SU-DHL-6 (cell line): ENCODE results near the gene ANK3.

ENCODE experiments used
- H2AFZ ChIP-seq: fragments of 200-600 bp; sonication (generic); 2 replicates; pipeline ENCODE4 v1.6.1; 2014; ENCODE audit warnings: low read depth, mild to moderate bottlenecking, moderate library complexity, mixed read lengths, antibody characterized with exemption, low read length; ENCODE audit not compliant: severe bottlenecking
- H3F3A ChIP-seq: fragments of 200-600 bp; shearing (Covaris generic); 2 replicates; pipeline ENCODE4 v1.6.0; 2016; ENCODE audit warnings: antibody characterized with exemption, mild to moderate bottlenecking; ENCODE audit not compliant: insufficient read depth
- H3K27ac ChIP-seq: fragments of 200-600 bp; sonication (generic); 2 replicates; pipeline ENCODE4 v1.5.1; 2016; ENCODE audit warnings: low read depth, mild to moderate bottlenecking, low read length, moderate library complexity, mixed read lengths
- H3K27me3 ChIP-seq: fragments of 200-600 bp; sonication (generic), shearing (Covaris generic); 2 replicates; pipeline ENCODE4 v1.6.0; 2014; ENCODE audit warnings: mild to moderate bottlenecking, low read length
- H3K36me3 ChIP-seq: fragments of 200-600 bp; sonication (generic); 2 replicates; pipeline ENCODE4 v1.6.1; 2014; ENCODE audit warnings: mild to moderate bottlenecking, low read length, mixed read lengths
- H3K4me2 ChIP-seq: fragments of 300-600, 200-600 bp; shearing (Covaris generic), sonication (generic); 2 replicates; pipeline ENCODE4 v1.6.0; 2014; ENCODE audit warnings: low read length, low read depth, mild to moderate bottlenecking; ENCODE audit not compliant: poor library complexity, severe bottlenecking
- H3K4me3 ChIP-seq: fragments of 200-600 bp; sonication (generic); 2 replicates; pipeline ENCODE4 v1.5.1; 2014; ENCODE audit warnings: antibody characterized with exemption, low read length, mild to moderate bottlenecking, mixed read lengths; ENCODE audit not compliant: insufficient read depth, poor library complexity, severe bottlenecking
- H3K79me2 ChIP-seq: fragments of 200-600 bp; sonication (generic); 2 replicates; pipeline ENCODE4 v1.6.1; 2014; ENCODE audit warnings: mild to moderate bottlenecking, low read length, moderate library complexity; ENCODE audit not compliant: insufficient read depth
- H3K9ac ChIP-seq: fragments of 200-600 bp; sonication (generic); 2 replicates; pipeline ENCODE4 v1.7.0; 2014; ENCODE audit warnings: mild to moderate bottlenecking, low read length
- H3K9me2 ChIP-seq: fragments of 200-600 bp; sonication (generic); replicated peaks from 2 replicates; pipeline ENCODE4 v1.6.1; 2014; ENCODE audit warnings: low read length; ENCODE audit not compliant: insufficient read depth
- H3K9me3 ChIP-seq: fragments of 200-600 bp; sonication (generic); 2 replicates; pipeline ENCODE4 v1.6.1; 2014; ENCODE audit warnings: low read length, mixed read lengths; ENCODE audit not compliant: insufficient read depth
- H4K20me1 ChIP-seq: fragments of 200-600 bp; sonication (generic); 2 replicates; pipeline ENCODE4 v1.6.1; 2014; ENCODE audit warnings: low read depth, mild to moderate bottlenecking, antibody characterized with exemption, low read length, moderate library complexity, mixed read lengths
- EZH2phosphoT487 ChIP-seq: fragments of 200-600 bp; sonication (generic), shearing (Covaris generic); conservative IDR thresholded peaks from 2 replicates; pipeline ENCODE4 v1.6.1; 2018; ENCODE audit warnings: mild to moderate bottlenecking, antibody characterized with exemption, low read length, moderate library complexity, mixed read lengths
- TF ChIP-seq, protein P1 (sequence below): fragments of 200-600 bp; sonication (generic); IDR thresholded peaks from one replicate; pipeline ENCODE4 v1.5.1; 2017; ENCODE audit warnings: antibody characterized with exemption, mild to moderate bottlenecking, low read length, moderate library complexity; ENCODE audit not compliant: insufficient read depth, poor library complexity, severe bottlenecking

Gene ANK3

DNA sequence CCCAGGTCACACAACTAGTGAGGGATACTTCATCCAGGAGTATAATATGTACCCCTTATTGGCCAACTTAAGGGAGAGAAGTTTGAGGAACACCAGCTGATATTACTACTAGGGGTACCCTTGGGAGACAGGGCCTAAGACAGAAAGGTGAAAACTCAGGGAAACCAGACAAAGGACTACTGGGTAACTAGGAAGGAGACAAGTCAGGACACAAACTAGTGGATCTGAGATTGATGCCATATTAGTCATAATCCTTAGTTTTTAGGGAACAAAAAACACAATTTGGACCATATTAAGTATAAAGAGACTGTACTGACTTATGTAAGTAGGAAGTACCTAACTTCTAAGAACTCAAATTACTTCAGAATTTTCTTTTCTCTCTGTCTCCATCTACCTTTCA is 404.0 kb downstream of the ANK3 start:
- Histone ChIP-seq H3K36me3 (no peaks in the 10 kb centered on the region), H3K9me2 (no peaks in the 10 kb centered on the region), H3F3A (no peaks in the 10 kb centered on the region), H3K79me2 (no peaks in the 10 kb centered on the region), H3K9me3 (no peaks in the 10 kb centered on the region), H4K20me1 (no peaks in the 10 kb centered on the region), H3K27ac (no peak overlapping the region), H3K27me3 (no peaks in the 10 kb centered on the region), H3K4me2 (no peak overlapping the region), H2AFZ (no peak overlapping the region), H3K9ac (no peak overlapping the region), H3K4me3 (no peak overlapping the region)
- no peak for TF ChIP-seq EZH2phosphoT487
- TF ChIP-seq, protein P1, sequence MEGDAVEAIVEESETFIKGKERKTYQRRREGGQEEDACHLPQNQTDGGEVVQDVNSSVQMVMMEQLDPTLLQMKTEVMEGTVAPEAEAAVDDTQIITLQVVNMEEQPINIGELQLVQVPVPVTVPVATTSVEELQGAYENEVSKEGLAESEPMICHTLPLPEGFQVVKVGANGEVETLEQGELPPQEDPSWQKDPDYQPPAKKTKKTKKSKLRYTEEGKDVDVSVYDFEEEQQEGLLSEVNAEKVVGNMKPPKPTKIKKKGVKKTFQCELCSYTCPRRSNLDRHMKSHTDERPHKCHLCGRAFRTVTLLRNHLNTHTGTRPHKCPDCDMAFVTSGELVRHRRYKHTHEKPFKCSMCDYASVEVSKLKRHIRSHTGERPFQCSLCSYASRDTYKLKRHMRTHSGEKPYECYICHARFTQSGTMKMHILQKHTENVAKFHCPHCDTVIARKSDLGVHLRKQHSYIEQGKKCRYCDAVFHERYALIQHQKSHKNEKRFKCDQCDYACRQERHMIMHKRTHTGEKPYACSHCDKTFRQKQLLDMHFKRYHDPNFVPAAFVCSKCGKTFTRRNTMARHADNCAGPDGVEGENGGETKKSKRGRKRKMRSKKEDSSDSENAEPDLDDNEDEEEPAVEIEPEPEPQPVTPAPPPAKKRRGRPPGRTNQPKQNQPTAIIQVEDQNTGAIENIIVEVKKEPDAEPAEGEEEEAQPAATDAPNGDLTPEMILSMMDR = no peak

DNA sequence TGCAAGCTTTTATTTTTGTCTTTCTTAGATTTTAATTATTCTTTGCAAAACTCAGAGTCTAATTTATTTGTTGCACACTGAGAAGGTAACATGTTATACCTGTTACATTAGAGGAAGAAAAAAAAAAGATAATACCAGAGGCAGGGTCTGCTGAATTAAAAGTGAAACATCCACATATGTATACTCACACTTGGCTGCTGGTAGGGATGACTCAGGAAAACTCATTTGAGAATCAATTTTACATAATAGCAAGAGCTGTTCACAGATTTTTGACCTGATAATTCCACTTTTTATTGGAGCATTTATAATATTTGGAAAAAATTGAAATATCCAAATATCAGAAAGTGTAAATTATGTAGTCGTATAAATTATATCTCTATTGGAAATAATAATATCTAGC is 405.3 kb downstream of the ANK3 start:
- no peaks in the 10 kb centered on the region for H4K20me1 ChIP-seq
- H3K36me3 ChIP-seq = no peaks in the 10 kb centered on the region
- H3K9ac ChIP-seq = no peak overlapping the region
- no peak overlapping the region for H3K4me3 ChIP-seq
- no peaks in the 10 kb centered on the region for H3F3A ChIP-seq
- H3K4me2 ChIP-seq = no peak overlapping the region
- TF ChIP-seq, protein P1 = no peak
- no peak for TF ChIP-seq EZH2phosphoT487
- no peaks in the 10 kb centered on the region for H3K9me3 ChIP-seq
- H3K27me3 ChIP-seq = no peaks in the 10 kb centered on the region
- H2AFZ ChIP-seq = no peak overlapping the region
- no peaks in the 10 kb centered on the region for H3K79me2 ChIP-seq
- no peaks in the 10 kb centered on the region for H3K9me2 ChIP-seq
- H3K27ac ChIP-seq = no peak overlapping the region

DNA sequence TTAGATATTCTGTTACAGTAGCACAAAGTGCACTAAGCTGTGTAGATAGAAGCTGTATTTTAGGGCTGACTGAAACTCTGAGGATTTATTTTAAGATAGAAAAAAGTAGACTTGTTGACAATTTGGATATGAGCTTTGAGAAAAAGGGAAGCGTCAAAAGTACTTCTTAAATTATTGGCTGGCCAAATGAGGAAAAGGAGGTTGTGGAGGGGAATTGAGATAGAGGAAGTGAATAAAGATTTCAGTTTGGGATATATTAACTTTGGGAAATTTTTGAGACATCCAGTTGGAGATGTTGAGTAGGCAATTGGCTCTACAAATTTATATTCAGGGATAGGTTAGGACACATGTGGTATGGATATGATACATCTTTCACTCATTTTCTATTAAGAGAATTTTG is 409.3 kb downstream of the ANK3 start:
- TF ChIP-seq, protein P1 = no peak
- no peak for TF ChIP-seq EZH2phosphoT487
- Histone ChIP-seq H3K4me2 (no peak overlapping the region), H3K9me2 (no peaks in the 10 kb centered on the region)

More for the DNA sequence above, 409.3 kb downstream of the ANK3 start:
- Histone ChIP-seq H3K27ac (no peak overlapping the region), H3K27me3 (no peaks in the 10 kb centered on the region), H3K4me3 (no peak overlapping the region), H3K79me2 (no peaks in the 10 kb centered on the region), H3F3A (no peaks in the 10 kb centered on the region), H3K9ac (no peak overlapping the region), H3K9me3 (no peaks in the 10 kb centered on the region), H2AFZ (no peak overlapping the region), H4K20me1 (no peaks in the 10 kb centered on the region), H3K36me3 (no peaks in the 10 kb centered on the region)
